NB4 (cell line): ENCODE data around the gene NR2E3.

ENCODE experiments used
- DNase-seq: peaks from one replicate; pipeline ENCODE4 v3.0.0; 2010; ENCODE audit warnings: low read depth
- H3K4me3 ChIP-seq: one replicate; pipeline ENCODE4 v1.5.1; 2011; ENCODE audit warnings: mild to moderate bottlenecking, low read depth, low read length, moderate library complexity
- MYC ChIP-seq: IDR thresholded peaks from 2 replicates; pipeline ENCODE4 v1.6.1; 2011; ENCODE audit warnings: low read depth, low read length
- POLR2A ChIP-seq: IDR thresholded peaks from 2 replicates; pipeline ENCODE4 v1.6.1; 2011; ENCODE audit warnings: mild to moderate bottlenecking; ENCODE audit not compliant: insufficient read length; ENCODE audit errors: extremely low read depth
- TF ChIP-seq, protein P1 (sequence below): IDR thresholded peaks from 2 replicates; pipeline ENCODE4 v1.6.1; 2011; ENCODE audit warnings: low read depth, low read length
- TF ChIP-seq, protein P2 (sequence below): IDR thresholded peaks from one replicate; pipeline ENCODE4 v1.5.1; 2012; ENCODE audit warnings: low read depth, low read length

NR2E3 gene

DNA sequence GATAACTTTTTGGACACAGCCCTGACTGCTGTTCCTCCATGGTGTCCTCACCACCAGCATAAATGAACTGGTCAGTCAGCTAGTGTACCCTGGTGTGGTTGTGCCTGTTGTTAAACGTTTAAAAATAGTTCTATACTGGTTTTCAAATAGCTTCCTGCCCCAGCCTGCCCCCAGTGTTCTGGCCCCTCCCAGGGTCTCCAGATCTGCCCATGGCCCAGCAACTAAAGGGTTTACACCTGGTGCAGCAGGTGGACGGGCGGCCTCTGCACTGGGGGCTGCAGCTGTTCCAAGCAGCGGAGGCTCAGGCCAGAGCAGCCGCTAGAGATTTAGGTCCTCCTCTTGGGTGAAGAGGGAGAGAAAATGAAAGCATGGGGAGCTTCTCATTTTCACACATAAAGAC, 6.1 kb upstream of the NR2E3 start:
- TF ChIP-seq, protein P1, sequence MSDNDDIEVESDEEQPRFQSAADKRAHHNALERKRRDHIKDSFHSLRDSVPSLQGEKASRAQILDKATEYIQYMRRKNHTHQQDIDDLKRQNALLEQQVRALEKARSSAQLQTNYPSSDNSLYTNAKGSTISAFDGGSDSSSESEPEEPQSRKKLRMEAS, result no peak
- no peak for TF ChIP-seq POLR2A
- TF ChIP-seq, protein P2, sequence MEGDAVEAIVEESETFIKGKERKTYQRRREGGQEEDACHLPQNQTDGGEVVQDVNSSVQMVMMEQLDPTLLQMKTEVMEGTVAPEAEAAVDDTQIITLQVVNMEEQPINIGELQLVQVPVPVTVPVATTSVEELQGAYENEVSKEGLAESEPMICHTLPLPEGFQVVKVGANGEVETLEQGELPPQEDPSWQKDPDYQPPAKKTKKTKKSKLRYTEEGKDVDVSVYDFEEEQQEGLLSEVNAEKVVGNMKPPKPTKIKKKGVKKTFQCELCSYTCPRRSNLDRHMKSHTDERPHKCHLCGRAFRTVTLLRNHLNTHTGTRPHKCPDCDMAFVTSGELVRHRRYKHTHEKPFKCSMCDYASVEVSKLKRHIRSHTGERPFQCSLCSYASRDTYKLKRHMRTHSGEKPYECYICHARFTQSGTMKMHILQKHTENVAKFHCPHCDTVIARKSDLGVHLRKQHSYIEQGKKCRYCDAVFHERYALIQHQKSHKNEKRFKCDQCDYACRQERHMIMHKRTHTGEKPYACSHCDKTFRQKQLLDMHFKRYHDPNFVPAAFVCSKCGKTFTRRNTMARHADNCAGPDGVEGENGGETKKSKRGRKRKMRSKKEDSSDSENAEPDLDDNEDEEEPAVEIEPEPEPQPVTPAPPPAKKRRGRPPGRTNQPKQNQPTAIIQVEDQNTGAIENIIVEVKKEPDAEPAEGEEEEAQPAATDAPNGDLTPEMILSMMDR, result no peak
- TF ChIP-seq MYC, result no peak
- DNase-seq, result no peak
- no peak overlapping the region for H3K4me3 ChIP-seq

DNA sequence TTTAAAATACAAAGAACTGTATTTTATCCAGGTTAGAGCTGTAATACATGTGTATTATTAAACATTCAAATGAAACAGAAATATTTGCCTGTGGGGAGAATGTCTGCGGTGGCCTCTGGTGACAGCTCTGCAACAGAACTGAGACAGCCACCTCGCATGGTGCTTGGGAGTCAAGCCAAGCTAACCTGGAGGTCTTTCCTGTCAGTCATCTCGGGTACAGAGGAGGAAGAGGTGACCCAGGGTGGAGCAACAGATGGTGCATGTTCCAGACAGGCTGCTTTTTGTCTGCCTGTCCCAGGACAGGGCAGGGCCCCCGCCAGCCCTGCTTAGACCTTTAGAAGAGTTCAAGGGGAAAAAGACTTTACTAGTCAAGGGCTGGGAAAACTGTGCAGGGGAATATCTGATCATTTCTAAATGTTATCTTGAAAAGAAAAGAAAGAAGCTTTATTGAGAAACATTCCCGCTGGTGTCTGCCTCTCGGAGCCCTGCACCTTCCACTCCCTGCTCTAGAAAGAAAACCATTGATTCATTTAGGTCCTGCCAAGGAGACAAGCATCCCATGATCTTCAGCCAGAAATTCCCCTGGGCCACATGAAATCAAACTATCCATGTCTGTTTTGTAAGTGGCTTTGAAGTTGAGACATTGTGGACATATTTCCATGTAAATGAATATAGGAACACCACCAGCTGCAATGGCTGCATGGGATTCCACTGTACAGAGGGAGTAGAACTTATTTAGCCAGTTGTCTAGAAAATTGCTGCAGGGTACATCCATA, 5.5 kb upstream of the NR2E3 start:
- TF ChIP-seq, protein P1, result no peak
- TF ChIP-seq MYC (no peak), POLR2A (no peak)
- TF ChIP-seq, protein P2, result no peak
- DNase-seq, result no peak
- H3K4me3 ChIP-seq, result no peak overlapping the region

DNA sequence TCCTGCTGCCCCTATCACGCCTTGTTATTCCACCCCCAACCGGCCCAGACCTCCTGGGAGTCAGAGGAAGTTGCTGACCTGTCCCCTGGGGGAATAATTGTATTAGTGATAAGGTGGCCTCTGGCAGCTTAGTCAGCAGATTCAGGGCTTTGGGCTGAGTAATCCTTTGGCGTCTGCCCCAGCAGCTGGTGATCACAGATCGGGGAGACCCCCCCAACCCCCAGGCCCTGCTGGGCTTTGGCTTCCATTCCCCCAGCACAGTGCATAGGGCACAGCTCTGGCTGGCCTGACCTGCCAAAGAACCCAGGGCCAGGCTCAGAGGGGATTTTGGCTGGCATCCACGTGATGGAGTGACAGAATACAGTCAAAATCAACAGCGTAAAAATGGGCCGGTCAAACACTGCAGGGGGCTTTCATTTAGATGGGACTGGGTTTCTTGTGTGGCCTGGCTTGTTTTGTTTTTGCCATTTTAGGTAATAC, 3.9 kb upstream of the NR2E3 start:
- H3K4me3 ChIP-seq, result no peak overlapping the region
- TF ChIP-seq MYC (no peak), POLR2A (no peak)
- TF ChIP-seq, protein P1, result no peak
- TF ChIP-seq, protein P2, result no peak
- DNase-seq, result peak; percentile 21

DNA sequence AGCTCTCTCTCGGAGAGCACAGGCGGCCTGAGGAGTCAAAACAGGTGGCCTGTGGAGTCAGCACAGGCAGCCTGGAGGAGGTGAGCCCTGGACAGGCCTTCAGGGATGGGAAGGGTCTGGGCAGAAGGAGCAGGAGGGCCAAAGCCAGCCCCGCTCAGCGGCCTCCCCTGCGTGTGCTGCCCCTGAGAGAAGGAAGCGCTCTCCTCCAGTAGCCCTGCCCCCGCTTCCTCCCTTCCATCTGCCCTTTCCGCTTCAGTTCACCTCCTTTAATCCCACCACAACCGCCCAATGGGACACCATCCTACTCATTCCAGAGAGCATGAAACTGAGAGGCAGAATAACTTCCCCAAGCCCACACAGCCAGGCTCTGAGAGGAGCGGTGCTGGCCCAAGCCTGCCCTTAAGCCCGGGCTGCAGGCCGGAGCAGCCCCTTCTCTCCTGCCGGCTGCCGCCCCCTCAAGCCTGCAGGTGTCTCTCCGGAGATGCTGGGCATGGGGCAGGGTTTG, 3.2 kb upstream of the NR2E3 start:
- DNase-seq, result no peak
- no peak overlapping the region for H3K4me3 ChIP-seq
- TF ChIP-seq MYC (no peak), POLR2A (no peak)
- TF ChIP-seq, protein P1, result no peak
- TF ChIP-seq, protein P2, result no peak

- no peak for DNase-seq
- TF ChIP-seq, protein P2, result no peak
- no peak for TF ChIP-seq POLR2A
- TF ChIP-seq, protein P1, result no peak
- TF ChIP-seq MYC, result no peak
- H3K4me3 ChIP-seq, result no peak overlapping the region
These were observed 2.7 kb upstream of the NR2E3 start for GRCh38 chr15:71807691-71808091.
